HUDEP-2 (cell line): ENCODE data around the gene RGPD5.
"Not testable (repeated sequence)": the region's sequence is repeated elsewhere in the genome, so short reads cannot be mapped to it uniquely, and the experiment has no call there.

Source experiments
- DNase-seq, 76 experiments: peaks; one replicate each; lab custom pipeline; 2025; ENCODE audit not compliant: unreplicated experiment in 76 of 76; lab: John Stamatoyannopoulos, UW

The RGPD5 gene

GRCh38 chr2:109891024-109891423 lies 96.9 kb downstream of the RGPD5 start:
- DNase-seq: not testable (repeated sequence)

DNA sequence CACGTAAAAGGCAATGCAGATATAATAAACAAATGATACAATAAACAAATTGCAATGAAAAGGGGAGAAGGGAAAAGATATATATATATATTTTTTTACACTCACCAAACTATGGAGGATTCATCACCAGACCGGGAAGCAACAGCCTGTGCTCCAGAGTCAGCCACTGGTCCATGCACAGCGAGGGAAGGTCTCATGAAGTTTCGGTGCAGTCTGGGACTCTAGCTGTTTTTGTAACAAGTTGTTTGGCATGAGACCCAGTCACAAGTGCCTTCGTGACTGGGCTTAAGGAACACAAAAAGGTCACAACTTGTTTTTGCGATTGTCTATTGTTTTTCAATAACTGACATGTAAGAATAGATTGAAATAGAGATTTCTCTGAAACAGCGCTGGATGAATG lies 99.6 kb downstream of the RGPD5 start:
- DNase-seq: not testable (repeated sequence)

GRCh38 chr2:109894141-109894540 lies 100.0 kb downstream of the RGPD5 start:
- not testable (repeated sequence) for DNase-seq

- not testable (repeated sequence) for DNase-seq
Measured at GRCh38 chr2:109895090-109895869, 101.2 kb downstream of the RGPD5 start.

DNA sequence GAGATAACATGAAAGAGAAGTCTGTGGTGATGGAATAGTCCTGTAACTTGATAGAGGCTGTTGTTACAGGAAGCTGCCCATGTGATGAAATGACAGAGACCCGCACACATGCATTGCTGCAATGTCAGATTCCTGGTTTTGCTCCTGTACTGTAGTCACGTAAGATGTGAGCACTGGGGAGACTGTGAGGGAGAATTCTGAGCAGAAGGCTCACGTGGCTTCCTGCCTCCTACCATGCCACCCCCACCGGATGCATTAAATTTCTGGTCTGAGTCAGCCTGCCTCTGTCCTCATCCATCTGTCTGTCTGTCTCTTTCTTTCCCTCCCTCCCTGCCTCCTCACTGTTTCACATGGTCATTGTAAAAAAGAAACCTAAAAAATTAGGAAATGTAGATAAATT lies 102.1 kb downstream of the RGPD5 start:
- not testable (repeated sequence) for DNase-seq

GRCh38 chr2:109897769-109898461 lies 103.8 kb downstream of the RGPD5 start:
- not testable (repeated sequence) for DNase-seq

DNA sequence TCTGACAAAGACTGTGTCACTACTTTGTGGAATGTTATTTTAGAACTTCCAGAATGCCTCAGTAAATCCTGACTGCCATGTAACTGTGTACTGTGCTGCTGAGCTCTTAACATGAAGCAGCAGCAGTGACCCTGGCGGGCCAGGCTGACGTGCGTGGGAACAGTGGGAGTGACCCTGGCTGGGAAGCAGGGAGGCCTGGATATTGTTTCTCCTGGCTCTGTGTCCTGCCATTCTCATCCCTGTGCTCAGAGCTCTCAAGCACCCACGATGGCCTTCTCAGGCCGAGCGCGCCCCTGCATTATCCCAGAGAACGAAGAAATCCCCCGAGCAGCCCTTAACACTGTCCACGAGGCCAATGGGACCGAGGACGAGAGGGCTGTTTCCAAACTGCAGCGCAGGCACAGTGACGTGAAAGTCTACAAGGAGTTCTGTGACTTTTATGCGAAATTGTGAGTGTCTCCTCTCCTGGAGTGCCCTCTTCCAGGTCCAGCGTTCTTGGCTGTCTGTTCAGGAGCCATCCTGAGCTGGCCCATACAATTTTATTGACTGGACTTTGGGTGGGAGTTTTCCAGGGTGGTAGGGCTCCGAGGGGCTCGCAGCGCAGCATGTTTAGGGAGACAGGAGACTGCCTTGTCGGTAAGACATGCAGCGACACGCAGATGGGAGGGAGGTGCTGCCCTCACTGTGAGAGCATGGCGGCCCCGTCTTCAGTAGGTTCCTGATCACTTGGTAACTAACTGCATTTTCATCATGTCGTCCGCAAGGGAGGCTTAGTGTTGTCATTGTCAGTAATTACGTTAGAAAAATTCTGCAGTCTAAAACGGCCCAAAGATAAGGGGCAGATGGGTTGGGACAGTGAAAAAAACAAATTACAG lies 104.6 kb downstream of the RGPD5 start, which contains the start of gene LIMS3:
Gene LIMS3 (plus strand): TSS at position 227 of the 875 bp plus-strand sequence. CDS start 41 bp downstream, at position 268.
- not testable (repeated sequence) for DNase-seq

DNA sequence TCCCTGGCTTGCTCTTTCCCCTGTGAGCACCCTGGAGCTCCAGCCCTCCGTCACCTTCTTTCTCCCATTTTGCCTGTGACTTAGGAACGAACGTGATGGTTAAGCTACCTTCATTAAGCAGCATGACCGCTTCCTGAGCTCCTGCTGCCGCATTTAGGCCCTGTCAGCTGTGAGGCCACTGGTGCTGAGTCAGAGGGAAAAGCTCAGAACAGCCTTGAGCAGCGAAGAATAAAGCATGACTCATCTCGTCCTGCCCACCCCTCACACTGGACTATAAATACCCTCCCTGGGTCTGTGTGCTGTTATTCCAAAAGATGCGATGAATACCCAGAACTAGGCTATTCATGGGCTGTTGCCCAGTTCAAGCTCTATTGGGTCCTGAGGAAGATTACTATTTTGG lies 111.7 kb downstream of the RGPD5 start:
- DNase-seq: not testable (repeated sequence)
